ENCODE results near the gene RABL6.
"Not testable (repeated sequence)": the region's sequence is repeated elsewhere in the genome, so short reads cannot be mapped to it uniquely, and the experiment has no call there.

RABL6 gene

GRCh38 chr9:136863623-136864273, 56.0 kb downstream of the RABL6 start:
- Histone ChIP-seq H3K4me3 (replicated peaks; ENCODE audit: insufficient read depth, low read length) (no peak overlapping the region), H3K27me3 (ENCODE audit: insufficient read depth, poor library complexity, severe bottlenecking) (no peaks in the 10 kb centered on the region), H3K27ac (replicated peaks) (no peak overlapping the region)
- TF ChIP-seq SPI1 (IDR thresholded peaks at IDR 0.05; ENCODE audit: borderline replicate concordance, low read depth) (no peak), GABPA (IDR thresholded peaks at IDR 0.05; ENCODE audit: low read depth) (no peak), POLR2AphosphoS5 (IDR thresholded peaks at IDR 0.05; ENCODE audit: low read depth) (no peak), REST (IDR thresholded peaks at IDR 0.05; ENCODE audit: insufficient replicate concordance, low read depth) (no peak), CTCF (IDR thresholded peaks at IDR 0.05; ENCODE audit: insufficient read depth, low read length) (no peak)
- DNase-seq (ENCODE audit: low read depth in 1 of 2, low spot score in 1 of 2), result no peak

GRCh38 chr9:136865041-136865767, 57.5 kb downstream of the RABL6 start:
- no peak overlapping the region for H3K27ac ChIP-seq (replicated peaks)
- TF ChIP-seq SPI1 (IDR thresholded peaks at IDR 0.05; ENCODE audit: borderline replicate concordance, low read depth), result no peak
- TF ChIP-seq REST (IDR thresholded peaks at IDR 0.05; ENCODE audit: insufficient replicate concordance, low read depth), result no peak
- TF ChIP-seq CTCF (IDR thresholded peaks at IDR 0.05; ENCODE audit: insufficient read depth, low read length), result no peak
- TF ChIP-seq GABPA (IDR thresholded peaks at IDR 0.05; ENCODE audit: low read depth), result no peak
- no peak for TF ChIP-seq POLR2AphosphoS5 (IDR thresholded peaks at IDR 0.05; ENCODE audit: low read depth)
- no peak for DNase-seq (ENCODE audit: low read depth in 1 of 2, low spot score in 1 of 2)

GRCh38 chr9:136865768-136866103, 58.0 kb downstream of the RABL6 start:
- peak overlapping the region; percentile 80 for H3K4me3 ChIP-seq (replicated peaks; ENCODE audit: insufficient read depth, low read length)
- no peak for TF ChIP-seq GABPA (IDR thresholded peaks at IDR 0.05; ENCODE audit: low read depth)
- no peak for TF ChIP-seq REST (IDR thresholded peaks at IDR 0.05; ENCODE audit: insufficient replicate concordance, low read depth)
- no peak for TF ChIP-seq POLR2AphosphoS5 (IDR thresholded peaks at IDR 0.05; ENCODE audit: low read depth)
- TF ChIP-seq SPI1 (IDR thresholded peaks at IDR 0.05; ENCODE audit: borderline replicate concordance, low read depth), result no peak
- TF ChIP-seq CTCF (IDR thresholded peaks at IDR 0.05; ENCODE audit: insufficient read depth, low read length), result no peak
- DNase-seq (ENCODE audit: low read depth in 1 of 2, low spot score in 1 of 2), result peak in 1 of 2 experiments; percentile 45
- peak overlapping the region; percentile 70 for H3K27ac ChIP-seq (replicated peaks)
- H3K27me3 ChIP-seq (ENCODE audit: insufficient read depth, poor library complexity, severe bottlenecking), result no peaks in the 10 kb centered on the region

More at GRCh38 chr9:136865041-136865767, 57.5 kb downstream of the RABL6 start:
- H3K4me3 ChIP-seq (replicated peaks; ENCODE audit: insufficient read depth, low read length), result peak overlapping the region; percentile 80
- H3K27me3 ChIP-seq (ENCODE audit: insufficient read depth, poor library complexity, severe bottlenecking), result no peaks in the 10 kb centered on the region

- DNase-seq (ENCODE audit: low read depth in 1 of 2, low spot score in 1 of 2); H3K27me3 ChIP-seq (ENCODE audit: insufficient read depth, poor library complexity, severe bottlenecking): not testable (repeated sequence)
- Histone ChIP-seq H3K27ac (replicated peaks) (peak overlapping the region; percentile 57), H3K4me3 (replicated peaks; ENCODE audit: insufficient read depth, low read length) (peak overlapping the region; percentile 80)
Measured at GRCh38 chr9:136866898-136867421, 59.2 kb downstream of the RABL6 start.
